ENCODE results near the gene ELMO1.

Gene ELMO1

DNA sequence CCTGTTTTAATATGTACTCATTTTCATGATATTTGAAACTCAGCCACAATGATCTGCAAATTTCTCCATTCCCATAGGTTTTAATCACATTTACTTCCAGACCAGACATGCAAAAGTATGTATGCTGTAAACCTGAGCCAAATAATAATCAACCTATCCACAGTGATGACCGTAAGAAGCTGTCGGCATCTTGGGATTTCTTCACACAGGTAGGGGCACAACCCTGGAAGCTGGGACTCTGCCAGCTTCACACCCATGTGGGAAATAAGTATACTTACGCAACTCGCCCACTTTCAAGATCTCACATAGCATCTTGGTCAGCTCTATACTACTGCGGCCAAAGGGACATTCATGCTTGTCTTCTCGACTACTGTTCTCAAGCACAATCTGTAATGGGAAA is 352.3 kb downstream of the ELMO1 start:
- DNase-seq (ENCODE audit: low spot score) = no peak

DNA sequence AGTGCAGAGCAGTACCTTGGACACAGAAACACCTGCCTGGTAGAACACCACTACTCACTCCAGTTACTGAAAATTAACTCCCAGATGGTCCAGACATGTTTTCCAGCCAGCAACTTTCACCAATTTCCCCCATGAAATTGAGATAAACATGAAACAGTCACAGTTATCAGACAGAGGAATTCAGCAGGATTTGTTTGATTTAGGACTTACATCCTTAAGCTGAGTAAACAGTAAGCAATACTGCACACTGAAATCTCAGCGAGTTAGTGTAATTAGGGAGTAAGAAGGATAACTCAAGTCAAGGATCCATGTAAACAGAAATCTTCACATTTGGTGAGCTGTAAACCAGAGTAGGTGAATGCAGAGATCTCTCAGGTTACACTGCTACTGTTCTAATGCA is 353.5 kb downstream of the ELMO1 start:
- no peak for DNase-seq (ENCODE audit: low spot score)

DNA sequence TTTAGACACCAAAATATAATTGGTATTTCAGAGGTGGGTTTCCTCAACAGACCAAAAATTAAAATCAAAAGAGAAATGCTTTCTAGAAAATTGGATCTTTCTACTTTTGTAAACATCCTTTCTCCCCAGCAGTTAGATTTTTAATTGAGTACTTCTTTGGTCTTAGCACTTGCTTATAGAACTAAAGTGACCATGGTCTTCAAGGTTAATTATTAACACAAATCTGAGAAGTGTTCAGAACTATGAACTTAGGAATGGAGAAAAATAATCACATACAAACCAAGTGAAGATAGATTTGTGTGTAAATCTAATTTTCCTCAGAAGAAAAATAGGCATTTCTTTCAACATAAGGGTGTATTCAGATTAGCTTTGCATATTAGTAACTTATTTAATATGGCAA is 355.4 kb downstream of the ELMO1 start:
- DNase-seq (ENCODE audit: low spot score) = no peak

DNA sequence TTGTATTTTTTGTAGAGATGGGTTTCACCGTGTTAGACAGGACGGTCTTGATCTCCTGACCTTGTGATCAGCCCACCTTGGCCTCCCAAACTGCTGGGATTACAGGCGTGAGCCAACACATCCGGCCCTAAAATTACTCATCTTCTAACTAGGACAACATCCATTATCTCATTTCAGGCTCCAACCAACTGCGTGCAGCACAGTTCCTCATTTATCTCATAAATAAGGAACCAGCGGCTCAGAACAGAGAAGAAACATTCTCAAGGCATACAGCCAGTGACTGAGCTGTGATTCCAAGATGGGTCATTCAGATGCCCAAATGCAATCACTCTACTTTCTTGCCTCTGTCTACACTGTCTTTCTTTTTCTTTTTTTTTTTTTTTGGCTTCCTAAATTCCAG is 356.1 kb downstream of the ELMO1 start:
- no peak for DNase-seq (ENCODE audit: low spot score)

DNA sequence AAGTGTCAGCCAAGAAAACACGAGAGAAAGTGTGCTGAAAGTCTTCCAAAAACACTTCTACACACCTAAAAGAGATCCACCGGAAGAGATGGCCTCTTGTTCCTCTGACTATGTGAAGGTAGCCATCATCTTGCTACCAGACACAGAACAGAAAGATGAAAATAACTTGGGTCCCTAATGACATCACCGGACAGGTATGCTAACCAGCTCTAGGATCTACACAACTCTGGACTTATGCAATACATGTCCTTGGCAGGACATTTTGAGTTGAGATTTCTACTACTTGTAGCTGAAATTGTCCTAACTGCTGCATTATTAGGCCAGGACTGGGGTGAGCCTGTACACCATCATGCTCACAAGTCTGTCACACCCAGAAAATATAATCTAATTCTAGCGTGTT is 358.7 kb downstream of the ELMO1 start:
- no peak for DNase-seq (ENCODE audit: low spot score)

DNA sequence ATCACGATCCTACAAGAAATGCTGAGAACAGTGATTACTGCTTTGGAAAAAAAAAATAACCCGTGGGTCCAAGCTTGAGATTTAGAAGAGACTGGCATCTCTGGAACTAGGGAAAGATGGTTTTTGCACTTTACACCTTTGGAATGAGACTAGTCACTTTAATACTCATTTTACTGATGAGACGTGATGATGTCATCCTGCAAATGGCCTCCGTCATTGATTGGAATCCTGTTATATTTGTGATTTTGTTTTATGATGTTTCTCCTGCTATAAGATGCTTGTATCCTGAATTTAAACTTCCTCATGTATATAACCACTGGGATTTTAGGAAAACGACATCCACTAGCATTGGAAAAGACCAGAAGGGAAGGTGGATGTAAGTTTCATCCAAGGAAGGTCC is 363.1 kb downstream of the ELMO1 start:
- DNase-seq (ENCODE audit: low spot score) = no peak

DNA sequence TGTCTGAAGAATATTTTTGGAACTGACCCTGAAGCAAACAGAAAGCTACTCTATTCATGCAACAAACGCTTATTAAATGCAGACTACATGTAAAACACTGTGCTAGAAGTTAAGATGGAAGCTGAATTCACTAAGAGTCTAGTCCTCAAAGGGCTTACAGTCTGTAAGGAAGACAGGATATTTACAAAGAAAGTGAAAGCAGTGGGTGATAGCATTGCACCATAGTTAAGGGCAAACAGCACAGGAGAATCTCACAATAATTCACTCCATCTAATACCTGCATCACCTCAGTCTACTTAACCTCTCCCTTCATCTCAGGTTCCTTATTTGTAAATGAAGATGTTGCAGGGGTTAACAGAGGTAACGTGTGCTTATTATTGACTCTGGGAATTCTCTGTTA is 364.4 kb downstream of the ELMO1 start:
- no peak for DNase-seq (ENCODE audit: low spot score)

DNA sequence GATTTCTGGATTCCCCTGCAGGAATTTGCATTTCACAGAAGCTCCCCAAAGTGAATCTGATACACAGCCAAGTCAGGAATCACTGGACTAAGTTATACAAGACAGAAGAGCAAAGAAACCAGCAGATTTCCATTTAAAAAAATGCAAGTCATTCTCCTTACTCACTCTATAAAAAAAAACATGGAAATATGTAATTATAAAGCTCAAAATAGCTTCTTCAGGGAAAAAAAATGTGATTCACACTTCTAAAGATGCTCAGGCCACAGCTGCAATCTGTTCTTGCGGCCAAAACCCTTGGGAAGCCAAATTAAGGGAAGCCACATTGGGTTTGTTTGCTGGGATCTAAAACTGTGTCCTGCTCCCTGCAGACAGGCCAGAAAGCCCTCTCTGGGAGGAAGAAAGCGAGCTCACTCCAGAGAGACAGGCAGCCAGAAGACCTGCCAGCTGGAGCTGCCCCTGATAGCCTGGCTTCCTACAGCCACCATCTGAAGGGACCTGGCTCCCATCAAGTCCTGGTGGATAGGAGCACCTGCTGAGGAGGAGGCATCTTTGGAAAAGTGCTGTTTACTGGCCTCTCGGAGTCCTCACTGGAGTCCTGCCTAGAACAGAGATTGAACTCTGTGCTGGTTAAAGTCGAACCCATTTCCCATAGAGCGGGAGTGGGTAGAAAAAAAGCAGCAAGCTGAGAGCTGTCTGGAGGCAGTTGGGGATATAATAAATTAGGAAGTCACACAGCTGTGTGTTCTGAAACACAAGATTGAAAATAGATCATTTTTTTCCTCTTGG is 365.2 kb downstream of the ELMO1 start:
- DNase-seq (ENCODE audit: low spot score) = no peak

DNA sequence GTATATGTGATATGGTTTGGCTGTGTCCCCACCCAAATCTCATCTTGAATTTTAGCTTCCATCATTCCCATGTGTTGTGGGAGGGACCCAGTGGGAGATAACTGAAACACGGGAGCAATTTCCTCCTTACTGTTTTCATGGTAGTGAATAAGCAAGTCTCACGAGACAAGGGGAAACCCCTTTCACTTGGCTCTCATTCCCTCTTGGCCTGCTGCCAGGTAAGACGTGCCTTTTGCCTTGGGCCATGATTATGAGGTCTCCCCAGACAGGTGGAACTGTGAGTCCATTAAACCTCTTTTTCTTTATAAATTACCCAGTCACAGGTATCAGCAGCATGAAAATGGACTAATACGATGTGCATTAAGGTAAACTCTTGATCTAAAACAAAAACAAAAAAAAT is 367.2 kb downstream of the ELMO1 start:
- no peak for DNase-seq (ENCODE audit: low spot score)

DNA sequence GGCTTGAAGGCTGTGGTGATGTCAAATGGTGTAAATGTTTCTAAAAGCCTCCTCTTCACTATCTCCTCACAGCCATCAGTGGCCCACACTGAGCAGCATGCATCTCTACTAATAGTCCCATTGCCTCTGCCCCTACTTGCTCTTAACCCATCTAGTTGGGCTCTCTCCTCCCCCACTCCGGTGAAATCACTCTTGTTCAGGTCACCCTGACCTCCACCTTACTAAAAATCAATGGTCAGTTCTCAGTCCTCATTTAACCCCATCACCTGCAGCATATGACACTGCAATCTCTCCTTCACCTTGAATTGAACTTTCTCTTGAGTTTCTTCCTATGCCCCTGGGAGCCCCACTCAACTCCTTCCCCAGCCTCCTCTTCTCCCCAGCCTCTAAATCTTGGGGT is 369.2 kb downstream of the ELMO1 start:
- no peak for DNase-seq (ENCODE audit: low spot score)

DNA sequence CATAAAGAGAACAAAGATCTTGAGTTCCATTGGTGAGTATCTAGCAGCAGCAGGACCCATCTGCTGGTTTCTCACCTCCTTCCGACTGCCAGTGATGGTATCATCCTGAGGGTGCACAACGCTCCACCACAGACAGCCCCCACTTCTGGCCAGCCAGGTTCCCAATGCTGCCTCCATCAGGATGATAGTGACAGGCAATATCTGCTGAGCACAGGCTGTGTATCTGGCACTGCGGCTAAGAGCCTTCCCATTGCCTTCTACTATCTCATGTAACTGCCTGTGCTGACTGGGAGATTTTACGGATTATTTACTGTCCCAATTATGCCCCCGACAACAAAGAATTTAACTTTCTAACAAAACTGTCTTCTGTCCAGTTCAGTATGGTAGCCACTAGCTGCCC is 372.0 kb downstream of the ELMO1 start:
- DNase-seq (ENCODE audit: low spot score) = no peak

DNA sequence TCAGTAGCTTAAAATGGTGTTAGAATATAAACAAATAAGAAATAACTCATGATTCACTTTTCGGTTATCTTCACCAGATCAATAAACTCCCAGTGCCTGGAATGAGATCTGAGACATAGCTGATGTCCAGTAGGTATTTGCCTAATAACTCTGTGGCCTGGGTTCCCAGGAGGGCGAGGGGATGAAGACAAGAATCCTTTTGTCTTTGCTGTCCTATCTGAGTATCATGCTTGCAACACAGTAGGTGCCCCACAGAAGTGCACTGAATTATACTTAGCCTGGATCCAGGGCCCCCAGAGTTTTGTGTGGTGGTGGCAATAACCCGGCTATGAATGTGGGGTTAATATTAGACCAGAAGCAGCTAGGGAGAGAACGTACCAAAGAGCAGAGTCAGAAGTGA is 374.3 kb downstream of the ELMO1 start:
- no peak for DNase-seq (ENCODE audit: low spot score)

DNA sequence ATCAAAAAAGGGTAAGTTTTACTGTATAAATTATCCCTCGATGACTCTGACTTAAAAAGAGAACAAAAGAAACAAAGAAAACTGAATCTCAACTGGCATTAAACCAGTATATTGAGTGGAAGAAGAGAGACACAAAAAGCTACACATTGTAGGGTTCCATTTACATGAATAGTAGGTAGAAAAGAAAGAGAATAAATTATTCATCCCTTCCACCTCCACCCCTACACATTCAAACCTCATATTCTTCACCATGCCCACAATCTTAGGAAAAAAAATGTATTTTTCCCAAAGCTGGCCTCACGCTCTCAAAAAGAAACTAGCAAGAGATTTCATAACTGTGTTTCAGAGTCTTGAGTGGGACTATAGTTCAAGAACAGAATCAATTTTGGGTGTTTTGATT is 377.5 kb downstream of the ELMO1 start:
- DNase-seq (ENCODE audit: low spot score) = no peak

DNA sequence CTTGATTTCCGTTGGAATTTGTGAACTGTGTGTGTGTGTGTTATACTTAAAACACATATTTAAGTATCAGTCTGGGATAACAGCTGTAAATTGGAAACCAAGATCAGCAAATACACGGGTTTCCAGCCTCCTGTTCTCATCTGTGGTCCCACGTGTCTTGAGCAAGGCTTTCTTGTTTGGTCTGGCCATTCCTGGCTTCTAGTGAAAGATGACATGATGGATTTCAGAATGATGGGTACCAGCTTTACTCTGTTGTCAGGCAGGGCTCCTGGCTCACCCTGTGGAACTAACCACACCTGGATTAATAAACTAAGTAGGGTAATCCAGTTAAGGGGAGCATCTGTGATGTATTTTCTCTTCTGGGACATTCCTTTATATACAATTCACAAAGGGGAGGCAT is 378.2 kb downstream of the ELMO1 start:
- DNase-seq (ENCODE audit: low spot score) = no peak

DNA sequence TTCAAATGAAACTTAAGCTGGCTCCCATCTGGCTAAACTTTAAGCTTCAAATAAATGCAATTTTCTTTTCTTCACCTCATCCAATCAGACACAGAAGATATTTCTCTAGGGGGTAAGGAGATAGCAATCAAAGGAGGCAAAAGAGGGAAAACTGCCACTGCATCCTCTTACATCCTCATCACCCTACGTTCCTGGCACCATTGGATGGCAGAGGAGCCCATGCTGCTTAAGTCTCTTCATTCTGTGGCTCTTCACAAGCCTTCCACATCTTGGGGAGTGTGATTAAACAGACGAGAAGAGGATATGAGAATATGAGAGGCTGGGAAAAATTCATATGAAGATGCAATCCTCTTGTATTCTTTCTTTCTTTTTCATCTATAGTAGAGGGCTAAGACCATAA is 378.6 kb downstream of the ELMO1 start:
- DNase-seq (ENCODE audit: low spot score) = no peak

DNA sequence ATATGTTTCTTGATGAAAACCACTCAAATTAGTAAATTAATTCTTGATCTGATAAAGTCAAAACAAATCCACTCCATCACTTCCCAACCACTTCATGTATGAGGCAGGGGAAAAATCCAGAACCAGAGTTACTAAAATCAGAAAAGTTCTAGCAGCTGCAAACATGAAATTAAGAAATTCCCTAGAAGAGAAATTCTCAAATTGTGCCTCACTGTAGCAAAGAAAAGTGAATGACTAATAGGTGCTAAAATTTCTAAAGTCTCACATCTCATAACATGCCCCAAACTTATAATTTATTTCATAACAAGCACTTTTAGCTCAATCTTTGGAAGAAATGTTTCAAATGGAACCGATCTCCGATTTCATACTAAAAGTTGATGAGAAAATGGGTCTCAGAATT is 379.3 kb downstream of the ELMO1 start:
- no peak for DNase-seq (ENCODE audit: low spot score)

DNA sequence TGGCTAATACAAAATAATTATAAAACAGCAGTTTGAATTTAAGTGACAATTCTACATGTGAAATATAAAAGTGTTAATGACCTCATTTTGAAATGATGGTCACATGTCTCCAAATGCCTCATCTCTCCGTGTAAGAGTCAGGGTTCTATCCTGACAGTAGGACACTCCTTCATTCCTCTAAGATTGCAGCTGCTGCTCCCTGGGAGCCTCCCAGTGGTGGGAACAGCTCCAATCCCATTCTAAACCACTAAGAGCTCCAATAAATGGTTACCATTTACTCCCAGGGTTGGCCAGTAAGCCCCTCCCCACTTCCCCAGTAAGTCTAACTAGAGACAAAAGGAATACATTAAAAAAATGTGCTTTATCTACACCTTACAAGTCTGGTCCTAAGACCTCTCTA is 379.8 kb downstream of the ELMO1 start:
- DNase-seq (ENCODE audit: low spot score) = no peak

DNA sequence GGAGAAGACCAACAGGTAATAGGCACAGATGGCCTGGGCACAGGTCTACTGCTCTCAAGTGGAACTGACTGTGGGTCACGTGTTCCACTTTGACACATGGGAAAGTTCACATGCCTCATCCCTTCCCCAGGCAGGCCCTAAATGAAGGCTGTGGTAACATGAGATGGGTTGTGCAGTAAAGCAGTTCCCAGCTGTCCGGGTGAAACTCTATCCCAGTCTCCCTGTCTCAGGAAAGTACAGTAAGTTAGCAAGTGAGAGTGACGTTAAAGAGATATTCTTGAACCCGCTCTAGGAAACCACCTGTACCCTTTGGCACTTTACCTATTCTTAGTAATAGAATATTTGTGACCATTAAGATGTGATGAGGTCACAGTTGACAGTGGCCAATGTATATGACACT is 380.6 kb downstream of the ELMO1 start:
- DNase-seq (ENCODE audit: low spot score) = no peak

DNA sequence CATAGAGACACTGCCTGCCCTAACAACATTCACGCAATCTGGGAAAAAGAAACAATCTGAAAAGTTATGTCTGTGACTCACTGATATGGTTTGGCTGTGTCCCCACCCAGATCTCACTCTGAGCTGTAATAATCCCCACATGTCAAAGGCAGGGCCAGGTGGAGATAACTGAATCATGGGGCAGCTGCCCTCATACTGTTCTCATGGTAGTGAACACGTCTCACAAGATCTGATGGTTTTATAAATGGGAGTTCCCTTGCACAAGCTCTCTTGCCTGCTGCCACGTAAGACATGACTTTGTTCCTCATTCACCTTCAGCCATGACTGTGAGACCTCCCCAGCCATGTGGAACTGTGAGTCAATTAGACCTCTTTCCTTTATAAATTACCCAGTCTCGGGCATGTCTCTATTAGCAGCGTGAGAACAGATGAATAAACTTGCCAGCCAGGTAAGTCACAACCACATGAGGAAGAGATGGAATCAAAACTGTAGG is 382.8 kb downstream of the ELMO1 start:
- DNase-seq (ENCODE audit: low spot score) = peak; percentile 20

DNA sequence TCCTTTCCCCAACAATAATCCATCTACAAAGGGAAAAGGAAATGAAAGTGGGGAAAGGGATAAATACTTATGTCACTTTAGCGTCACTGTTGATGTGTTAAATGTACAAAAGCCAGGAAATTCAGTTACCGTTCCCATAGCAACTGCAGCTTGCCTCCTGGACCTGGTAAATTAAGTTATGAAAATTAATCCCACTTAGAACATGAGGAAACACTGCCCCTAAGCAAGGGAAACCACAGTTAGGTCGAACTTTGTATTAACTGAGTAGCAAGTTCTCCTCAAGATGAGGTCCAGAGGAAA is 386.2 kb downstream of the ELMO1 start:
- no peak for DNase-seq (ENCODE audit: low spot score)

DNA sequence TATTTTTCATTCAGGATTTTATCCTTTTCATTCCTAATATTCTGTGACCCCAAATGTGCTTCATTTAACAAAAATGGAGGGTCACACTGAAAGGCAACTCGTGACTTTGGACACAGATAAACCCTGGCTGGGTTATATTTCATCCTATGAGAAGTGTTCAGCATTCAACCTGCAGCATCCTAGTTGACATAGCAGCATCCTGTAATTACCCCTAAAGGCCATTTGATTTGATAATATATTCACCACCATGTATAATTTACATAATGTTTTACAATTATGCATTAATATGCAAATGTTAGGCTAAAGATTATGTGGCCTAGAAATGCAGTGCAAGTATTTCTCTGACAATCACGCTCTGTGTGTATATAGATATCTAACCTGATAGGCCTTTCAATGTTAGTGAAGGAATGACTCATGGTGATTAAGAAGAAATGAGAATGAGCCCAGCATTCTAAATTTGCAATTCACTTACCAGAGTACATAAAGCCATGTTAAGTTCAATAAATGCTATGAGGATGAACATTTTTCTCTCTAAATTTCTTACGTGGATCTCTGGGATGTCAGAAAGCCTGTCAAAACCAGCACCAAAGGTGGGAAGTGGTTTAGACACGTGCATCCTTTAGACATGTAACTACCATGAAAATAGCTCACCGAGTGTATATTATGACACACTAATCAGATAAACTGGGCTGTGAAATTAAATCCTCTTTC is 386.7 kb downstream of the ELMO1 start:
- DNase-seq (ENCODE audit: low spot score) = no peak

DNA sequence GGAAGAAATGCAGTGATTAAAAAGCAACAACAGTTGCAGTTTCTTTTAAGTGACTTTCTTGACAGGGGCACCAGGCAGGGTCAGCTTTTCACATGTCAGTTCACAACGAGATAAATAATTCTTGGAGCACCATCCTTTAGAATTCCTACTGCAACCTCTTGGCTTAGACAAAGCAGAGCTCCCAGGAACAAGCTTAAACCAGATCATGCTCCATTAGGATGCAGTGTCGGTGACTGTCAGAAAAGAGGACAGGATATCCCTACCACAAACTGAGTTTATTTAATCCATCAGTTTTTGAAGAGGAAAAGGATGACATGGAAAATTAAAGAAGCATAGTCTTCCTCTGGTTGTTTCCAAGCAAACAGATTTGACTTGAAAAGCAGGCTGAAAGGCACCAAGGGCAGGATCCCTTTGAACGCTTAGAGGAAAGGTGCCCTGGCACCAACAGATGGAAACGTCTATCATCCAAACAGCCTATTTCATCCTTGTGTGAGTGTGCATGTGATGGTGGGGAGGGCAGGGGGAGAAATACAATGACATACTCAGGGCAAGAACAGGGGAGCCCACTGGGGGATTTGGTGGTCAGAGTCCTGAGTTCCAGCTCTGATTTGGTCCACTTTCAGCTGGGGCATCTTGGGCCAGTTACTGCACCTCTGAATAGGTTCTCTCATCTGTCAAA is 392.3 kb downstream of the ELMO1 start:
- no peak for DNase-seq (ENCODE audit: low spot score)

DNA sequence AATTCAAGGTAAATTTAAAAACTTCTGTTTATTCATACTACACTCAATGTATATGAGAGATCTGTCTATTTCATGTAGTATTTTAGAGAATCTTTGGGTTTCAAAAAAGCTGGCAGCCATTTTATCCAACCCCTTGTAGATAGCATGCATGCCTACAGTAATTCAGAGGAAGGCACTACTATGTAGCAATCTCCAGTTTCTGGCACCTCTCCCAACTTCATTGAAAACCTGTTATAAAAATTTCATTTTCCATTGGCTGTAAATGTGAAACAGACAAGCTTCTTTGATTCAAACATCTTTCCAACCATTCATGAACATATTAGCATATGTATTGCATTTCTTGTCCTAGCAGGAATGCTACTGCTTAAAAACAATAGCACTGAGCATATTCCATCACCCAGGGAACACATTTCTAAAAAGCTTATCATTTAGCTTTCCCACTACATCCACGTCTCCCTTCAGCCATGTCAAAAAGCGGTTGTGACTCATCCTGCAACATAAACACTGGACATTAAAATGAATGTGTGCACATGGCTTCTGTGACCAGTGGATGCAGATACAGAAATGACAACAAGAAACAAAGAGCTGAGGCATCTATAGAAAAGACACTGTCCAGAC is 393.9 kb downstream of the ELMO1 start:
- no peak for DNase-seq (ENCODE audit: low spot score)
